HG03460 (cell line): Measurements from ENCODE around the gene NDUFS2.

Experiments
- ATAC-seq: cut with Tn5 transposase; IDR thresholded peaks from one replicate; pipeline ENCODE4 v1.9.1; 2021; ENCODE audit not compliant: unreplicated experiment

The NDUFS2 gene

DNA sequence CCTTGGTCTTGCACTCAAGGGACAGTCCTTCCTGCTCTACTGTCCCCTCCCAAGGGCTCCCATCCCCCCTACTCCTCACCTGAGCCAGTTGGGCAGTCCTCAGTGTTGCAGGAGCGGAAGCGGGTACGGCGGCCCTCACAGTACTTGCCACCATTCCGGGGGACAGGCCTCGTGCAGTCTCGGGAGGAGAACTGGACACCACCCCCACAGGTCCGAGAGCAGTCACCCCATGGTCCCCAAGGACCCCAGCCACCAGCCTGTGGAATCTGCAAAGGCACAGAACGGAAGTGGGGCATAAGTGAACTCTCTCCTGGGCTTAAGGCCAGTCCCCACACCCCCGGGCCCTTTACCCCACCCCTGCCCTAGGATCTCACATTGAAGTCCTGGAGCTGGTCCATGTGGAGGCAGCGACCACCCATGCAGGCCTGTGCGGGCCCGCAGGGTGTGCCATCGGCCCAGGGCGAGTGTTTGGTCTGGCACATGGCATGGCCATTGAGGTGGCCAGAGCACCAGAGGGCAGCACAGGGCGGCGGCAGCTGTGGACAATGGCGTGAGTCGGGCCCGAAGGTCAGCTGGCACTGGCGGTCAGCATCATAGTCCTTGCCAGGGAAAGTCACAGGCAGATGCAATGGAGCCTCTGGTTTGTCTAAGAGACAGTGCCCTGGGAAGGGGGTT is 8.5 kb upstream of the NDUFS2 start:
- no peak for ATAC-seq

DNA sequence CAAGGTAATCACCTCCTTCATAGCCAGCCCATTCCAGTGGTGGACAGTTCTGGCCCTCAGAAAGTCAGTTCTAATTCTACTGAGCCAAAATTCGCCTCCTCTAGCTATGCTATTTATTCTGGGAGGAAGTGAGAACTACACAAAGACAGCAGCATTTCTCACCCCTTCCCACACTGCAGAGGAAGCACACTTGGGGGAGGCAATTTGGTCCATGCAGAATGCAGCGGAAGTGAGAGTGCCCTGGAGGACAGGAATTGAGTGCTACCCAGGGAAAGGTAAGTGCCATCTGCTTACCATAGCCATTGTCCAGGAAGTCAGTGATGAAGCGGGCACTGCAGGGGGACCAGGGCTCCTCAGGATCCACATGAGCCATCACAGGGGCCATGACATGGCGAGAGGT is 7.0 kb upstream of the NDUFS2 start:
- peak; percentile 59 for ATAC-seq

GRCh38 chr1:161196111-161196510 is 6.1 kb upstream of the NDUFS2 start:
- ATAC-seq, result no peak

DNA sequence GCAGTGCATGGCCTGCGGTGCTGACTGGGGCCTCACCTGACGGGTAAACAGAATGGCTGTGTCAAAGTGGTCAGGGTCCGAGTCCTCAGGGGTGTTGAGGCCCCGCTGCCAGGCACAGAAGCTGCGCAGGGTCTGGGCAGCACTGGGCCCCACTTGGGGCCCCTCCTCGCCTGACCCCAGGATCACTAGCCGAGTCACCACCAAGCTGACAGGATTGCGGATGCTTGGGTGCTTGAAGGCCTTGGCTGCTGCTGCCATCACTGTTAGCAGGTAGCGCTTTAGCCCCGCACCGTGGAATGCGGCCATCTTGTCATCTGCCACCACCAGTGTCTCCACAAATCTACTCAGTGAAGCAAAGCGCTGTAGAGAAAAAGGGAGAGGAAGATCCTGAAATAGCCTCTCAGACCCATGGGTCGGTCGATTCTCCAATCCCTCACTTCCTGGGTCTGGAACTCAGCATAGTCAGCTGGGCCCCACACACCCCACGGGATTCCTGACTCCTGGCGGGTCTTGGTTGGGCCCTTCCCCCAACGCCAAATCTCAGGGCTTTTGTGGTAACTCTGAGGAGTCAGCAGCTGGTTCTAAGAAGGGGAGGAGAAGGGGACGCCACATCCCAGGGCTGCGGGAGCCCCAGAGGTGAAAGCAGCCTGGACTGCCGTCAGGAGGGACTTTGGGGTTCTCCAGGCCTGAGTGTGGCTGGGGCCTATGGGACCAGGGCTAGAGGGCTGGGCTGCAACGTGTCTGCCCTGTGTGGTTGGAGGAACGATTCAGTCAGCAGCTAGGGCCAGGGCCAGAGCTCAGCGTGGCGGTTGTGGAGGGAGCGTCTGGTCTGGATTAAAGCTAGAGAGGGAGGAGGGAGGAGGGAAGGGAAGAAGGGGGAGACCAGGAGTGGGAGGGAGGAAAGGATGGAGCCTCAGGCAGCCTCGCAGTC is 5.4 kb upstream of the NDUFS2 start:
- no peak for ATAC-seq

GRCh38 chr1:161197560-161198193 is 4.5 kb upstream of the NDUFS2 start:
- ATAC-seq, result no peak

- no peak for ATAC-seq
Measured at GRCh38 chr1:161198194-161198896, 3.8 kb upstream of the NDUFS2 start.

GRCh38 chr1:161198897-161199431 is 3.2 kb upstream of the NDUFS2 start, which contains the start of gene ADAMTS4:
TSS of gene ADAMTS4 (minus strand) at chr1:161199054. CDS start at chr1:161198627, 427 bp downstream.
- ATAC-seq, result no peak

- ATAC-seq, result no peak
Measured at GRCh38 chr1:161199506-161200139, 2.5 kb upstream of the NDUFS2 start.

DNA sequence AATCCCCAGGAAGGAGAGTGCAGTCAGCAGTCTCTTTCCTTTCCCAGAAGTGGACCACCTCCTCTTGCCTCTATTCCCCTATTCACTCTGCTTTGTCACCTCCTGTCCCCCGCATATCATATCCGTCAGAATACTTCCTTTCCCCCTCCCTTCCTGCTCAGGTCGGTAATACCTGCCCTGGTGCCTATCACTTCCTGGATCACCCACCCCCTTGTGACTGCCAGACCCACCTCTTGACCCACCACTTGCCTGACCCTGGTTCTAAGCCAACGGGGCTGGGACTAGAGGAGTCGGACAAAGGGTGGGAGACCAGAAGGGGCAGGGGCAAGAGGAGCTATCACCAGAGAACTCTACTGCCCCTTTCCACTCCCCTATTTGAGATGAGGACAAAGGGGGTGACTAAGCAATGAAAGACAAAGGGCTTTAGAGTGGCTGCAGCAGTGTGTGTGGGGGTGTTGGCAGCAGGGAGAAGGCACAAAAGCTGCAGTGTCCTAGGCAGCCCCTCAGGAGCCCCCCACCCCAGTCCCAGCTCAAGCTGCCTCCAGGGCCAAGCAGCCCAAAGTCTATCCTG is 1.7 kb upstream of the NDUFS2 start:
- no peak for ATAC-seq

GRCh38 chr1:161200992-161201835 is 953 bp upstream of the NDUFS2 start:
- no peak for ATAC-seq

- no peak for ATAC-seq
Measured at GRCh38 chr1:161206411-161207140, 4.4 kb downstream of the NDUFS2 start.

DNA sequence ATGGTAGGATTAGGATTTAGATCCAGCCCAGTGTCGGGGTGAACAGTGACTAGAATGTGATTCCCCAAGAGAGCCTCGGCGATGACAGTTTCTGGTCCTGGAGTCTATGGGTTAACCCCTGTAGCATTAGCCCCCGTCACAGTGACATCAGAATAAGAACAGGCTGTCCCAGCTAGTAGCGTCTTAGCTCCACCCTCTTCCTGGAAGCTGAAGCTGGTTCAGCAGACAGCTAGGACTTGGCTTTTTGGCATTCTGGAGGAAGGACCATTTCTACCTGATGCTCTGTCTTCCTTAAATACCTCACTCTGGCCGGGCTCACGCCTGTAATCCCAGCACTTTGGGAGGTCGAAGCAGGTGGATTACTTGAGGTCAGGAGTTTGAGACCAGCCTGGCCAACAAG is 5.0 kb downstream of the NDUFS2 start:
- ATAC-seq, result no peak

GRCh38 chr1:161209790-161210409 is 7.7 kb downstream of the NDUFS2 start:
- ATAC-seq, result peak; percentile 57

DNA sequence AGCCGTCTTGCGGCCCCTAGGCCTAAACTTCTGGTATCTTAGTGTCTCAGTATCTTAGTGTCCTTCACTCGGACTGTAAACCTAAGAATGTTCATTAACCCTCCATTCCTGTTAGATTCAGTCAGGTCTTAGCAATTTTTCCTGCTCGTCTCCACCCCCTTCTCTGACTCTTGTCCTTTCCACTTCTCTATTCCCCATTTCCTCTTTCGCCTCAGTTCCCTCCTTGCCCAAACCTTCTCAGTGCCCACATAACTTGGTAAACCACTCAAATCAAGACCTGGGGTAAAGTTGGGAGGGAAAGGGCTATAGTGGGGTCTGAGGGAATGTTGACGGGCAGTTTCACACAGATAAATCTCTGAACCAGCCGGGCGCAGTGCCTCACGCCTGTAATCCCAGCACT is 12.2 kb downstream of the NDUFS2 start:
- ATAC-seq, result no peak

DNA sequence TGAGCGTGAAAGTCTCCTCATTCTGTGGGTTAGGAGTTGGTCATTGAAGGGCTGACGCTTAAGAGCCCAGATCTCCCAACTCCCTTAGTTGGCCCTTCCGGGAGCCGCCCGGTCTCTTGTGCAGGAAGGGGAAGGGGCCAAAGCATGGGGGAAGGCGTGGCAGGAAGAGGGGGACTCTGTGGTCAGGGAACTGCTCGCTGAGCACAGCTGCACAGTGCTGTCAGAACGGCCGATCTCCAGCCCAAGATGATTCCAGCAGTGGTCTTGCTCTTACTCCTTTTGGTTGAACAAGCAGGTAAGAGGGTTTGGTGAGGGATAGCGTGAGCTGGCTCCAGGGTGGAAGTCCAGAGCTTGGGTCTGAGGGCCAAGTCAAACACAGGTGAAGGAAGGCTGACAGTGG is 12.9 kb downstream of the NDUFS2 start, which contains the start of gene FCER1G:
Gene FCER1G, plus strand, starts transcription at position 220 of the 400 bp plus-strand sequence. Its CDS starts 27 bp downstream, at position 247.
- no peak for ATAC-seq

GRCh38 chr1:161216945-161217712 is 15.0 kb downstream of the NDUFS2 start:
- peak; percentile 83 for ATAC-seq

GRCh38 chr1:161217831-161218230 is 15.7 kb downstream of the NDUFS2 start:
- ATAC-seq, result no peak
